Liver (tissue), 9 donors: Measurements from ENCODE around the gene AHI1. TPM values are rescaled to one million over a fixed set of nuclear protein-coding genes. Genes with fewer than 3 reads are reported as not detected.

Source experiments
- DNase-seq: peaks from one replicate; pipeline ENCODE4 v3.0.0-alpha.2; 2017; ENCODE audit warnings: low spot score
- H3K27ac ChIP-seq, 2 donors: one replicate each; pipeline ENCODE4 v1.7.0; 2013; ENCODE audit warnings: inconsistent platforms in 2 of 2, low read length in 2 of 2, control low read depth in 1 of 2, low read depth in 1 of 2, mild to moderate bottlenecking in 1 of 2
- H3K27me3 ChIP-seq, 4 donors: one replicate each; pipeline versions ENCODE4 v1.6.1 to v1.7.0; 2013; ENCODE audit warnings: low read length in 3 of 4, inconsistent platforms in 1 of 4, mild to moderate bottlenecking in 1 of 4, moderate library complexity in 1 of 4; ENCODE audit not compliant: control insufficient read depth in 4 of 4, insufficient read depth in 4 of 4
- H3K36me3 ChIP-seq, 4 donors: one replicate each; pipeline versions ENCODE4 v1.6.1 to v1.7.0; 2013; ENCODE audit warnings: low read length in 3 of 4, mild to moderate bottlenecking in 3 of 4, low read depth in 1 of 4, moderate library complexity in 1 of 4; ENCODE audit not compliant: control insufficient read depth in 4 of 4, insufficient read depth in 3 of 4
- H3K4me1 ChIP-seq, 4 donors: one replicate each; pipeline versions ENCODE4 v1.6.1 to v1.7.0; 2013; ENCODE audit warnings: low read length in 3 of 4, mild to moderate bottlenecking in 3 of 4, moderate library complexity in 1 of 4; ENCODE audit not compliant: control insufficient read depth in 4 of 4, insufficient read depth in 4 of 4
- H3K4me3 ChIP-seq, 3 donors: one replicate each; pipeline versions ENCODE4 v1.6.1 to v1.7.0; 2013; ENCODE audit warnings: low read length in 3 of 3, control low read depth in 1 of 3, low read depth in 1 of 3, mild to moderate bottlenecking in 1 of 3
- H3K9ac ChIP-seq, 2 donors: one replicate each; pipeline ENCODE4 v1.7.0; 2013; ENCODE audit warnings: low read length in 2 of 2, mild to moderate bottlenecking in 2 of 2, moderate library complexity in 2 of 2, control low read depth in 1 of 2, low read depth in 1 of 2
- H3K9me3 ChIP-seq, 4 donors: one replicate each; pipeline versions ENCODE4 v1.6.1 to v1.7.0; 2013; ENCODE audit warnings: low read length in 3 of 4; ENCODE audit not compliant: control insufficient read depth in 4 of 4
- CTCF ChIP-seq: fragments of 150-350 bp; IDR thresholded peaks from 2 replicates; pipeline ENCODE4 v1.5.1; 2017; ENCODE audit warnings: improper control_type of control experiment, low read depth, low read length; ENCODE audit not compliant: missing input control
- EGR1 ChIP-seq, 2 donors: IDR thresholded peaks; 2 replicates each; pipeline ENCODE4 v1.6.1; 2016 to 2018; ENCODE audit warnings: antibody characterized with exemption in 2 of 2, low read depth in 2 of 2
- FOXA1 ChIP-seq: IDR thresholded peaks from 2 replicates; pipeline ENCODE4 v1.6.1; 2016; ENCODE audit warnings: antibody characterized with exemption
- FOXA2 ChIP-seq: IDR thresholded peaks from 2 replicates; pipeline ENCODE4 v1.6.1; 2016; ENCODE audit warnings: antibody characterized with exemption
- GABPA ChIP-seq, 2 donors: IDR thresholded peaks in 1 of 2; conservative IDR thresholded peaks in 1 of 2; 2 replicates each; pipeline ENCODE4 v1.6.1; 2016; ENCODE audit warnings: antibody characterized with exemption in 2 of 2, mild to moderate bottlenecking in 1 of 2, moderate library complexity in 1 of 2
- HNF4A ChIP-seq, 2 donors: conservative IDR thresholded peaks; 2 replicates each; pipeline ENCODE4 v1.6.1; 2016; ENCODE audit warnings: antibody characterized with exemption in 2 of 2, mild to moderate bottlenecking in 2 of 2
- HNF4G ChIP-seq: IDR thresholded peaks from 2 replicates; pipeline ENCODE4 v1.6.1; 2016; ENCODE audit warnings: antibody characterized with exemption
- JUND ChIP-seq, 2 donors: IDR thresholded peaks; 2 replicates each; pipeline ENCODE4 v1.6.1; 2016; ENCODE audit warnings: antibody characterized with exemption in 2 of 2
- NR2F2 ChIP-seq: IDR thresholded peaks from 2 replicates; pipeline ENCODE4 v1.6.1; 2016; ENCODE audit warnings: antibody characterized with exemption
- RAD21 ChIP-seq, 2 donors: IDR thresholded peaks; 2 replicates each; pipeline ENCODE4 v1.6.1; 2016; ENCODE audit warnings: antibody characterized with exemption in 2 of 2, mild to moderate bottlenecking in 2 of 2
- RXRA ChIP-seq, 2 donors: IDR thresholded peaks; 2 replicates each; pipeline ENCODE4 v1.6.1; 2017 to 2018; ENCODE audit warnings: antibody characterized with exemption in 2 of 2, mild to moderate bottlenecking in 1 of 2
- SP1 ChIP-seq: IDR thresholded peaks from 2 replicates; pipeline ENCODE4 v1.6.1; 2018; ENCODE audit warnings: antibody characterized with exemption, mild to moderate bottlenecking
- TAF1 ChIP-seq: conservative IDR thresholded peaks from 2 replicates; pipeline ENCODE4 v1.6.1; 2016; ENCODE audit warnings: antibody characterized with exemption, mild to moderate bottlenecking
- YY1 ChIP-seq: IDR thresholded peaks from 2 replicates; pipeline ENCODE4 v1.6.1; 2016; ENCODE audit warnings: antibody characterized with exemption, mild to moderate bottlenecking
- WGBS: extraction: QIAGEN DNeasy Blood & Tissue Kit; methylation state at CpG from one replicate; pipeline ENCODE4 v1.1.7; 2013; 5-methylcytosine and 5-hydroxymethylcytosine counted together
- polyA plus RNA-seq, 2 donors: library from polyadenylated mRNA; stranded (reverse) in 1 of 2; unstranded in 1 of 2; fragments of 200-250 nt in 1 of 2; fragments of >200 nt in 1 of 2; fragmentation: Nextera tagmentation in 1 of 2; extraction: Ambion mirVana in 1 of 2; gene quantifications; one replicate each; pipeline versions ENCODE4 v1.2.1 to v1.2.3, GENCODE V29; 2013 to 2015
- total RNA-seq, 2 donors: library from RNA; depleted of rRNA; stranded (reverse); fragments of >200 nt; gene quantifications; one replicate each; pipeline ENCODE4 v1.2.3, GENCODE V29; 2014
- TF ChIP-seq, protein P1 (sequence below): IDR thresholded peaks from 2 replicates; pipeline ENCODE4 v1.6.1; 2016; ENCODE audit warnings: antibody characterized with exemption
- TF ChIP-seq, protein P2 (sequence below): IDR thresholded peaks from 2 replicates; pipeline ENCODE4 v1.6.1; 2016; ENCODE audit warnings: antibody characterized with exemption, mild to moderate bottlenecking
- TF ChIP-seq, protein P3 (sequence below): IDR thresholded peaks from 2 replicates; pipeline ENCODE4 v1.6.1; 2016; ENCODE audit warnings: antibody characterized with exemption
- TF ChIP-seq, protein P4 (sequence below): IDR thresholded peaks from 2 replicates; pipeline ENCODE4 v1.6.1; 2016; ENCODE audit warnings: antibody characterized with exemption
- donor health status: healthy.
- donor health status: healthy.
- donor health status: healthy.
- donor health status: healthy.
- donor health status: healthy.

Gene AHI1
- total and polyA plus RNA-seq, 4 donors: 2.0 to 14.4 (median 9.0) TPM

DNA sequence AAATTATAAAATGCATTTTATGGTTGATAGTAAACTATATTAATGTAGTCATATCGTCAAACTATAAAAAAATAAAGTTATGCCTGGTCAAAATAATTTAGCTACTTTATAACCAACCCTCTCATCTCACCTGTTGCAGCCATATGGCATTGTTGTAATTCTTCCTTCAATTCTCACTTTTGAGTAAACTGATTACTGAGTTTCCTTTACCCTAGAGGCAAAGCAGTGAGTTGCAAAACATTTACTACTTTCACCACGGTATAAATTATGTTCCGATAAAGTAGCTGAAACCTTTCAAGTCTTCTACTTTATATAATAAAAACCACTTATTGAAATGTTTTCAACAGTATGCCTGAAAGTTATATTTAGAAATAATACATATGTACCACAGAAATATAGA is 113.8 kb downstream of the AHI1 start:
- no peaks in the 10 kb centered on the region for H3K36me3 ChIP-seq
- no peak for DNase-seq
- H3K4me1 ChIP-seq: no peaks in the 10 kb centered on the region
- H3K27ac ChIP-seq: no peak overlapping the region
- no peak overlapping the region for H3K4me3 ChIP-seq
- H3K9ac ChIP-seq: no peak overlapping the region
- H3K27me3 ChIP-seq: no peaks in the 10 kb centered on the region
- H3K9me3 ChIP-seq: no peaks in the 10 kb centered on the region
- no peak for TF ChIP-seq RXRA (IDR thresholded peaks at IDR 0.05)
- TF ChIP-seq, protein P1, sequence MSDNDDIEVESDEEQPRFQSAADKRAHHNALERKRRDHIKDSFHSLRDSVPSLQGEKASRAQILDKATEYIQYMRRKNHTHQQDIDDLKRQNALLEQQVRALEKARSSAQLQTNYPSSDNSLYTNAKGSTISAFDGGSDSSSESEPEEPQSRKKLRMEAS: no peak
- TF ChIP-seq EGR1 (IDR thresholded peaks at IDR 0.05; ENCODE audit: low read depth in 2 of 2): no peak
- TF ChIP-seq HNF4A (conservative IDR thresholded peaks at IDR 0.05): no peak
- TF ChIP-seq FOXA2: no peak
- TF ChIP-seq GABPA (IDR thresholded peaks at IDR 0.05 in 1 of 2, conservative IDR thresholded peaks at IDR 0.05 in 1 of 2): no peak
- TF ChIP-seq JUND (IDR thresholded peaks at IDR 0.05): no peak
- no peak for TF ChIP-seq HNF4G
- TF ChIP-seq CTCF: no peak
- TF ChIP-seq, protein P2, sequence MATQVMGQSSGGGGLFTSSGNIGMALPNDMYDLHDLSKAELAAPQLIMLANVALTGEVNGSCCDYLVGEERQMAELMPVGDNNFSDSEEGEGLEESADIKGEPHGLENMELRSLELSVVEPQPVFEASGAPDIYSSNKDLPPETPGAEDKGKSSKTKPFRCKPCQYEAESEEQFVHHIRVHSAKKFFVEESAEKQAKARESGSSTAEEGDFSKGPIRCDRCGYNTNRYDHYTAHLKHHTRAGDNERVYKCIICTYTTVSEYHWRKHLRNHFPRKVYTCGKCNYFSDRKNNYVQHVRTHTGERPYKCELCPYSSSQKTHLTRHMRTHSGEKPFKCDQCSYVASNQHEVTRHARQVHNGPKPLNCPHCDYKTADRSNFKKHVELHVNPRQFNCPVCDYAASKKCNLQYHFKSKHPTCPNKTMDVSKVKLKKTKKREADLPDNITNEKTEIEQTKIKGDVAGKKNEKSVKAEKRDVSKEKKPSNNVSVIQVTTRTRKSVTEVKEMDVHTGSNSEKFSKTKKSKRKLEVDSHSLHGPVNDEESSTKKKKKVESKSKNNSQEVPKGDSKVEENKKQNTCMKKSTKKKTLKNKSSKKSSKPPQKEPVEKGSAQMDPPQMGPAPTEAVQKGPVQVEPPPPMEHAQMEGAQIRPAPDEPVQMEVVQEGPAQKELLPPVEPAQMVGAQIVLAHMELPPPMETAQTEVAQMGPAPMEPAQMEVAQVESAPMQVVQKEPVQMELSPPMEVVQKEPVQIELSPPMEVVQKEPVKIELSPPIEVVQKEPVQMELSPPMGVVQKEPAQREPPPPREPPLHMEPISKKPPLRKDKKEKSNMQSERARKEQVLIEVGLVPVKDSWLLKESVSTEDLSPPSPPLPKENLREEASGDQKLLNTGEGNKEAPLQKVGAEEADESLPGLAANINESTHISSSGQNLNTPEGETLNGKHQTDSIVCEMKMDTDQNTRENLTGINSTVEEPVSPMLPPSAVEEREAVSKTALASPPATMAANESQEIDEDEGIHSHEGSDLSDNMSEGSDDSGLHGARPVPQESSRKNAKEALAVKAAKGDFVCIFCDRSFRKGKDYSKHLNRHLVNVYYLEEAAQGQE: no peak
- TF ChIP-seq RAD21 (IDR thresholded peaks at IDR 0.05): no peak
- TF ChIP-seq TAF1: no peak
- no peak for TF ChIP-seq YY1
- TF ChIP-seq SP1: no peak
- no peak for TF ChIP-seq FOXA1
- no peak for TF ChIP-seq NR2F2
- TF ChIP-seq, protein P3, sequence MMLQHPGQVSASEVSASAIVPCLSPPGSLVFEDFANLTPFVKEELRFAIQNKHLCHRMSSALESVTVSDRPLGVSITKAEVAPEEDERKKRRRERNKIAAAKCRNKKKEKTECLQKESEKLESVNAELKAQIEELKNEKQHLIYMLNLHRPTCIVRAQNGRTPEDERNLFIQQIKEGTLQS: no peak
- TF ChIP-seq, protein P4, sequence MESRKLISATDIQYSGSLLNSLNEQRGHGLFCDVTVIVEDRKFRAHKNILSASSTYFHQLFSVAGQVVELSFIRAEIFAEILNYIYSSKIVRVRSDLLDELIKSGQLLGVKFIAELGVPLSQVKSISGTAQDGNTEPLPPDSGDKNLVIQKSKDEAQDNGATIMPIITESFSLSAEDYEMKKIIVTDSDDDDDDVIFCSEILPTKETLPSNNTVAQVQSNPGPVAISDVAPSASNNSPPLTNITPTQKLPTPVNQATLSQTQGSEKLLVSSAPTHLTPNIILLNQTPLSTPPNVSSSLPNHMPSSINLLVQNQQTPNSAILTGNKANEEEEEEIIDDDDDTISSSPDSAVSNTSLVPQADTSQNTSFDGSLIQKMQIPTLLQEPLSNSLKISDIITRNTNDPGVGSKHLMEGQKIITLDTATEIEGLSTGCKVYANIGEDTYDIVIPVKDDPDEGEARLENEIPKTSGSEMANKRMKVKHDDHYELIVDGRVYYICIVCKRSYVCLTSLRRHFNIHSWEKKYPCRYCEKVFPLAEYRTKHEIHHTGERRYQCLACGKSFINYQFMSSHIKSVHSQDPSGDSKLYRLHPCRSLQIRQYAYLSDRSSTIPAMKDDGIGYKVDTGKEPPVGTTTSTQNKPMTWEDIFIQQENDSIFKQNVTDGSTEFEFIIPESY: no peak
- 91% methylated on average over 3 of the region's 3 CpGs for WGBS
